ENCODE data around the gene WDR33.

The WDR33 gene

GRCh38 chr2:127656569-127657231 is 154.3 kb downstream of the WDR33 start:
- DNase-seq: no peak

DNA sequence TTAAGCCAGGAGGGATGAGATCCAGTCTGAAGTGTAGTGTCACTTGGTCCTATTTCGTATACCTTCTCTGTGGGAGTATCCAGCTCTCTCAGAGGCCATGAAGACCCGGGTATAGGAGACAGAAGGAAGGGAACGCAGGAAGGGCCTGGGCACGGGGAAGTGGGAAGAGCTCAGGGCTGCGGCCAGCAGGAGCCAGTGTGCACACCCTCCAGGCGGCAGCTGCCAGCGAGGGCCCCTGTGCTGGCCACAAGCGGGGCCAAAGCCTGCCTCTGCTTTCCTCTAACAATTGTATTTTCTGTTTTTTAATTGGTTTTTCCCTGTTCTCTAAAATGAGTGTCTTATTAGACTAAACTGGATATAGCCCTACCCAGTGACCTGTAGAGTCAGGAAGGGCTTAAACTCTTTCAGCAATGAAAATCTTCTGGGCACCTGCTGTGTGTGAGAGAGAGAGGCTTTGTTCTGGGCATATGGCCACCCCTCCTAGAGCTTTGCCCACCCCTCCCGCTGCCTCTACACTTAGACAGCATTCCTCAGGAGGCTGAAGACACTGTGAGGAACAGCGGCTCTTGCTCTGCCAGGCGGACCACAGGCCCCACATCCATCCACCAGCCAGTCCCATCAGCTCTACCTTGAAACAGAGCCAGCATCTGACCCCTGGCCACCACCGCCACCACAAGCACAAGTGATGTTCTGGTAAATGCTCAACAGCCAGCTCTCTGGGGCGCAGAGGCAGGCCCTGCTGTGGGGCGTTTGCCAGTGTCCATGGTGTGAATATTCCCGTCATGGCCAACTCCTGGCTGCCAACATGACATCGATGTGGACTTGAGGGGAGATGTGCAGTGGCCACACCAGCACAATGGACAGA is 155.5 kb downstream of the WDR33 start:
- DNase-seq: no peak

DNA sequence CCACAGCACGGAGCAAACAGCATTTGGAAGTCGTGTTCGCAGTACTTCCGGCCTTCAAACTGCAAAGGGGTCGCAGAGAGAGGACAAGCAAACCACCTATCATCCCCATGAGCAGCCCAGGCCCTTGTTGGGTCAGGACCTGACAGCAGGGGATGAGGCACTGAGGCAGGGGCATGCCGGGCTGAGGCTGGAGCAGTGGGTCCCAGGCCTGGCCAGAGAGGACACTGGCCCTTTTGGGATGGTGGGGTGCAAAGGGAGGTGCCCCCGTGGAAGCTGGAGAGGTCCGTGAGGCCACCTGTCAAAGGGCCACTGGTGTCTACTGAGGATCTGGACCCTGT is 156.2 kb downstream of the WDR33 start:
- DNase-seq: no peak

DNA sequence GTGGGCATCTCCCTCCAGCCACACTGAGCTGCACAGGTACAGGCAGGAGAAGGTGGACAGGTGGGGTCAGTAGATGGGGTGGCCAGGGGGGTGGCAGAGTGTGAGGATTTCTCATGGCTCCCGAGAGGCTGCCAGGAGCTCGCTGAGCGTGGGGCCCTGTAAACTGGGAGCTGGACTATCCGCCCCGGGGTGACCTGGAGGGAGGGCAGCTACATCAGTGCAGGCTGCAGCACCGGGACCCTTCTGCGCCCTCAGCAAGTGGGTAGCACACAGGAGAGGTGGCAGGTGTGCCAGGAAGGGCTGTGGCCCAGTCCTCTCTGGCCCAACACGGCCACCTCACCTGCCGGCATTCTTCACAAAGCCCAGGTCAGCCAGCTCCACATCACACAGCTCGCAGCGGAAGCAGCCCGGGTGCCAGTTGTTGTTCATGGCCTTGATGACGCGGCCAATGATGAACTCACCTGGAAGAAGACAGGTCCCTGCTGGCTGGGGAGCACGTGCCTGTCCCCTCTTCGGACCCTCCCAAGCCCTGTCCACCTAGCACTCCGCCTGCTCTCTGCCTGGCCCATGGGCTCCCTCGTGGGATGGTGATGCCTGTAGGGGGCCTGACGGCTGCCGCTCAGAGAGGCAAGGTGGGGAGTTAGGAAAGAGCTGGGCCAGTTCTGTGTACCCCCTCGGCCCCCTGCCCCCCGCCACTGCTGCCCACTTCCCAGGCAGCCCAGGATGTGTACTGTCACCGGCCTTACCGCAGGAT is 156.7 kb downstream of the WDR33 start:
- DNase-seq: no peak

DNA sequence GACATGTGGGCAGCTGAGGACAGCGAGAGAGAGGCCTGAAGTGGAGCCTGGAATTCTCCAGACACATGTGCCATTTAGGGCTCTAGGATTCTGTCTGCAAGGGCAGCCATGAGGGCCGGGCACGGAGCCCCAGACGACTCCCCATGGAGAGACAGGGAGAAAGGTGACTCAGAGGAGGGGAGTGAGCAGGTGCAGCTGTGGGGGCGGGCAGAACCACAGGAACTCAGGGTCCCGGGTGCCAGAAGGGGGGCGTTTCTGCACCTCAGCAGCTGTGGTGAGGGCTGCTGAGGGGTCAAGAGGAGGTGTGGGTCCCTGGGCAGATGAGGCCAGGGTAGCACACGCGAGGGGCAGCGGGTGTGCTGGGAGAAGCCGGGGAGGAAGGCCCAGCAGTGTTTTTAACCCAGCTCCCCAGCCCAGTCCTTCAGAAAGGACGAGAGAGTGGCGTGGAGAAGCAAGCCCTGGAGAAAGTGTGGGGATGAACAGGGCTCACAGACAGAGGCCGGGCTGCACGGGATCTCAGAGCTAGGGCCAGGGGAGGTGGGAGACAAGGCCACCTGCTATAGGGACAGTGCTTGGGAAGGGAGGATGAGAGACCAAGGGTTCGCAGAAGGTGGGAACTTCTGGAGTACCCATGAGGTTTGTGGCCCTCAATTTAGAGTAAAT is 157.4 kb downstream of the WDR33 start:
- DNase-seq: no peak

DNA sequence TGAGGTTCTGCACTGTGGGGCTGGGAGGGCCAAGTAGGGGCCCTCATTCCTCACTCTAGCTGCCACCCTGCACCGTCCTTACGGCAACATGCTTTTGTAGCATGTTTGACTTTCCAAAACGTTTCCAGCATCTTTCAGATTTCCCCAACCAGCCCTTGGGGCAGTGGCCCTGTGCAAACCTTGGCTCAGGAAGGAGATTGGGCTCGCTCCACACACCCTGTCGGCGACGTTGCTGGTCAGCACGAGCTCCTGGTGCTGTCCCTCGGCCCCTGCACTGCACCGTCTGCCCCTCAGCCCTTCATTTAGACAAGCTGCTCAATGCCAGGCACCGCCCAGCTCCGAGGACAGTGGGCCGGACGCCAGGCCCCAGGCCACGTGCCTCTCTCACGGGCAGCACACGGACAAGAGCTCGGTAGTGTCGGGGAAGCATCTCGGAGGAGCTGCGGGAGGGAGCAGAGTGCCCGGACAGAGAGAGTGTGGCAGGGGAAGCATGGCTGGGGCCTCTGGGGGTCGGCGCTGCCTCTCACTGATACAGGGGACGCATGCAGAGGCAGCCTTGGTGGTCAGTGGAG is 158.1 kb downstream of the WDR33 start:
- DNase-seq: no peak

GRCh38 chr2:127651971-127652550 is 158.9 kb downstream of the WDR33 start:
- no peak for DNase-seq

DNA sequence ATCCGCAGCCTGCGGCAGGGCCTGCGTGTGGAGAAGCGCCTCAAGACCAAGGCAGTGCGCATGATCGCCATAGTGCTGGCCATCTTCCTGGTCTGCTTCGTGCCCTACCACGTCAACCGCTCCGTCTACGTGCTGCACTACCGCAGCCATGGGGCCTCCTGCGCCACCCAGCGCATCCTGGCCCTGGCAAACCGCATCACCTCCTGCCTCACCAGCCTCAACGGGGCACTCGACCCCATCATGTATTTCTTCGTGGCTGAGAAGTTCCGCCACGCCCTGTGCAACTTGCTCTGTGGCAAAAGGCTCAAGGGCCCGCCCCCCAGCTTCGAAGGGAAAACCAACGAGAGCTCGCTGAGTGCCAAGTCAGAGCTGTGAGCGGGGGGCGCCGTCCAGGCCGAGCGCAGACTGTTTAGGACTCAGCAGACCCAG is 159.6 kb downstream of the WDR33 start:
- DNase-seq: no peak

All from right kidney (tissue), 1 donor.